HG03159 (cell line): ENCODE results near the gene MARCHF9.

Experiments used
- ATAC-seq: cut with Tn5 transposase; IDR thresholded peaks from one replicate; pipeline ENCODE4 v1.9.1; 2021; ENCODE audit warnings: mild to moderate bottlenecking, moderate library complexity; ENCODE audit not compliant: unreplicated experiment

MARCHF9 gene

DNA sequence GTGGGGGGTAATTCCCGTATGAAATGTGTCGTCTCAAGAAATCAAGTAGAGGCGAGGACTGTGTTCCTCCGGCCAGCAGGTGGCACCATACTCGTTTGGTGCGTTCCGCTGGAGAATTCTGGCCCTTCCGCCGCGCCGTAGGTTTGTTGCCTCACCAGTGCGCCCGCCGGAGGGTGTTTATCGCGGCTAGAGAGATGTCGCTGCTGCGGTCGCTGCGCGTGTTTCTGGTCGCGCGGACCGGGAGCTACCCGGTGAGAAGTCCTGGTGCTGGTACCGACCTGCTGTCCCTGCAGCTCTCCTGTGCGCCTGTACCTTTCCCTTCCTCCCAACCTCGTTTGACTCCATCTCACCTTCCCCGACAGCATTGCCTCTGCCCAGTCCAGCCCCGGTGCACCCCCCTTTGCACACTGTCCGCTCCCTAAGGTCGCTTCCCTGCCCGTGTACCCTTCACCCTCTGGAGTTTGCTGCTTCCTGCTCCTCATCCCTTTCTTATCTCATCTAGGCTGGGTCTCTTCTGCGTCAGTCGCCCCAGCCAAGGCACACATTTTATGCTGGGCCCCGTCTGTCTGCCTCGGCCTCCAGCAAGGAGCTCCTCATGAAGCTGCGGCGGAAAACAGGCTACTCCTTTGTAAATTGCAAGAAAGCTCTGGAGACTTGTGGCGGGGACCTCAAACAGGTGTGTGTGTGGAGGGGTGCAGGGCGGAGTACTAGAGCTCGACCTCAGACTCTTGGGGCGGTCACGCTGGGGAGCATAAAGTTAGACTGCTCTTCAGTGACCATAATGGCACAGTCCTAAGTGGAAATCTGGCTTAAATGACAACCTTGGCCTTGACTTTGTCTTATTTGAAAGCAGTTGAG, 27.9 kb downstream of the MARCHF9 start, which contains the start of gene TSFM:
Gene TSFM (plus strand): TSS at position 180 of the 858 bp plus-strand sequence. CDS start 15 bp downstream, at position 195.
- peak; percentile 78 for ATAC-seq

GRCh38 chr12:57783466-57783801, 28.5 kb downstream of the MARCHF9 start:
- no peak for ATAC-seq

- no peak for ATAC-seq
Measured at GRCh38 chr12:57783861-57784260, 29.0 kb downstream of the MARCHF9 start.

DNA sequence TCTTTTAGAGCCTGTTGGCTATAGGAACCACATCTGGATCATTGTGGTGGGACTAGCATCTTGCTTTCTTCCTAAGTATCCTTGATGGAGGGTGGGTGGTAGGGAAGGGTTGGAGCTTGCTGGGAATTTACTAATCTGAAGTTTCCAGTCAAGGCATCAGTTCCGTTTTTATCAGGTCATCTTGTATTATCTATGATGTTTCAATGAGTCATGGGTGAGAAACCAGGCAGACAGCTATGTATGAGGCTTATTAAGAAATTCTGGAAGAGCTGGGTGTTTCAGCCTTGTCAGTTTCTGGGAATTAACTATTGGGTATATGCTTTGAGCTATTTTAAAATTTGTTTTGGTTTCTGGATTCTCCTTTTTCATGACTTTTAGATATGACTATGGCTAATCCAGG, 39.0 kb downstream of the MARCHF9 start:
- ATAC-seq = no peak

DNA sequence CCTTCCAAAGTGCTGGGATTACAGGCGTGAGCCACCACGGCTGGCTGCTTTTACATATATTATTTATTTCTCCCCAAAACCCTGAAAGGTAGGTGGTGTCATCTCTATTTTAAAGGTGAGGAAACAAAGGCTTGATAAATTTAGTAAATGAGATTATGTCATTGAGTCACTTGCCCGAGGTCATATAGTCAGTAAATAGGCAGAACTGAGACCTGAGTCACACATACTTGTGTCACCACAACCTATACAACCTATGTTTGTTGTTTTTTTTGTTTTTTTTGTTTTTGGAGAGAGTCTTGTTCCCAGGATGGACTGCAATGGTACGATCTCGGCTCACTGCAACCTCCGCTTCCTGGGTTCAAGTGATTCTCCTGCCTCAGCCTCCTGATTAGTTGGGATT, 40.5 kb downstream of the MARCHF9 start:
- ATAC-seq = no peak

DNA sequence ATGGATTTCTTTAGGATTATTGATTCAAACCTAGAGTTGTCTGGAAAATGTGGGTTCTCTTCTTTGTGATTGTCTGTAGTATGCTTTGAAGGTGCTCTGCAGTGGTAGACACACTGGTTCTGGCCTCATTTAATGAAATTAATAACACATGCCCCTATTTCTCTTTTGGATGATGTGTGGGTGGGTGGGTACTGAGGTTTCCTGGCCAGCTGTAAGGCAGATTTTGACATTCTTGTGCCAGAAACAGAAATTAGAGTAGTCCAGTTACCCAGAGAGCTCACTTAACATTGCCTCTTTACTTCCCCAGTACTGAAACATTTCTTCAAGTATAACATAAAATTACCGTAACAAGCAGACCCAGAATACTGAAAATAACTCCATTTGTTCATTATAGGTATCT, 42.1 kb downstream of the MARCHF9 start:
- ATAC-seq = no peak

GRCh38 chr12:57797933-57798332, 43.0 kb downstream of the MARCHF9 start:
- no peak for ATAC-seq

DNA sequence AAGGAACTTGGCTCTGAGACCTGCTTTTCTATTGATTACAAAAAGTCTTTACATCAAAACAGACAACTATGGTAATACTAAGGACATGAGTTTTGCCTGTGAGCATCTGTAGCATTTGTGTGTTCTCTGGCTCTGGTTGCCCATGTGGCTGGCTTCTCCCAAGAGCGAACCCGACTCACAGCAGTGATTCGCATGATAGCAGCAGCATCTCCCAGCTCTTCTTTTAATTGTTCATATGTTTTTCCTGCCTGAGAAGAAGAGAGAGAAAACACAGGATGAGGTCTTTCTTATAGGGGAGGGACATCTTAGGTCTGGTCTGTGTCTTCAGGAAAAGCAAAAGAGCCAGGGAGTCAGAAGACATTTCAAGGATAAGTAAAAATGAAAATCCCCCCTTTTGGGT, 46.1 kb downstream of the MARCHF9 start:
- no peak for ATAC-seq

DNA sequence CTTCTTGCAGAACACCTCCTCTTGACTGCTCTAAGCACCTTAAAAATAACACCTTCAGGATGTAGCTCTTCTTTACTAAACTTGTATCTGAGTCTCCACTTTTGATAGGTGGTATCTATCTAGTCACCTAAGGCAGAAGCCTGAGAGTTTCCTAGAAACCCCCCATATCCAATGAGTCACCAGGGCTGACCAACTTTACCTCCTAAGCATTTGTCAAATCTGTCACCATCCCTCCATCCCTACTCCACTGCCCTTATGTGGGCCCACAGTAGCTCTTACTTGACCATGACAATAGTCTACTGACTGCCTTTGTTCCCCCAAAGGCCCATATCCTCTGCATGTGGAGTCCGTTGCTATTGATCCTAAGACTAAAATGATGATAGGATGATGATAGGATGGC, 47.7 kb downstream of the MARCHF9 start:
- no peak for ATAC-seq

DNA sequence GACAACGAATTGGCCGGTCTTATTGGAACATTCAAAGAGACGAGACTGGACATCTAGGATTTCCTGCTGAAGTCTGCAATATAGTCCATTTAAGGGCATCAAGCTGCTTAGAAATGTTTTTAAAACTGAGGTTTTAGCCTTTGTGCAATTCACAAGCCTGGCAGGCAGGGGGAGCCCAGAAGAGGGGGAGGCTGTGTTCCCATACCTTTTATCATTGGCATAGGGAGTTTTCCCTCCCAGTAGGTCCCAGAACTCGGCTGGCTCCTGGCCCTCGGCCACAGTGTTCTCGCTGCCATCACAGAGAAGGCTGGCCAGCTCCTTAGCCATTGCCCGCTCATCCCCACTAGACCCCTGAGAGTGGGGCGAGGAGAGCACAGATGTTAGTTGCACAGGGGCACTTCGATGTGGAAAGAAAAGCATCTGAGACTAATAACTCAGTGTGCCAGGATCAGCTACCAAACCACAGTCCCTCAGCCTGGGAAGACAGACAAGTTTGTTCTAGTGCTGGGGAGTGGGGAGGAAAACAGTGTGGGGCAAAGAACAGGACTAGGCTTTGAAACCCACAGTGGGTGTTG, 48.5 kb downstream of the MARCHF9 start:
- no peak for ATAC-seq

GRCh38 chr12:57806677-57807076, 51.8 kb downstream of the MARCHF9 start:
- ATAC-seq = no peak

- ATAC-seq = no peak
Measured at GRCh38 chr12:57807285-57807684, 52.4 kb downstream of the MARCHF9 start.

GRCh38 chr12:57808351-57808750, 53.4 kb downstream of the MARCHF9 start:
- no peak for ATAC-seq

- no peak for ATAC-seq
Measured at GRCh38 chr12:57809425-57809824, 54.5 kb downstream of the MARCHF9 start.
